Ishikawa (cell line): ENCODE results near the gene RASSF5.

Source experiments
- EP300 ChIP-seq: IDR thresholded peaks from 2 replicates; pipeline ENCODE4 v1.6.1; 2012; ENCODE audit warnings: borderline replicate concordance
- TCF12 ChIP-seq: IDR thresholded peaks from 2 replicates; pipeline ENCODE4 v1.6.1; 2012; ENCODE audit warnings: low read depth
- YY1 ChIP-seq: IDR thresholded peaks from 2 replicates; pipeline ENCODE4 v1.6.1; 2012; ENCODE audit warnings: low read depth
- ZBTB7A ChIP-seq: IDR thresholded peaks from 2 replicates; pipeline ENCODE4 v1.6.1; 2012; ENCODE audit warnings: low read depth
- TF ChIP-seq, protein P1 (sequence below): IDR thresholded peaks from 2 replicates; pipeline ENCODE4 v1.6.1; 2012
- TF ChIP-seq, protein P2 (sequence below): IDR thresholded peaks from 2 replicates; pipeline ENCODE4 v1.6.1; 2012; ENCODE audit warnings: low read depth, mild to moderate bottlenecking

DNA sequence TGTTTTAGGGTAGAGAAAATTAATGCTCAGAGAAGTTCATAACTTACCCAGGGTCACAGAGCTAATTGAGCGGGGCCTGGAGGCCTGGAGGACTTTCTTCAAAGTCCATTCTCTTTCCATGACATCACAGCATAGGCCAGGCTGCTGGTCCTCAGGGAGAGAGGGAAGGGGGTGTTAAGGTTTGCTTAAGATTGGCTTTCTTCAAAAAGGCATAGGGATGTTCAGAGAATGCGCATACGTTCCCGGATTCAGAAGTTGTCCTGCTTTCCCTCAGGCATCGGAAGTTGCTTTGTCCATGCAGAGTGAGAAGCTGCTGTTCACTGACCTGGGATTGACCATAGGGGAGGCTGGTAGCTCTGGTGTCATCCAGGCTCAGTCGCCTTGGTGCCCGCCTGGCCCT, 25.0 kb downstream of the RASSF5 start:
- TF ChIP-seq, protein P1, sequence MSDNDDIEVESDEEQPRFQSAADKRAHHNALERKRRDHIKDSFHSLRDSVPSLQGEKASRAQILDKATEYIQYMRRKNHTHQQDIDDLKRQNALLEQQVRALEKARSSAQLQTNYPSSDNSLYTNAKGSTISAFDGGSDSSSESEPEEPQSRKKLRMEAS = no peak
- TF ChIP-seq TCF12 (no peak), YY1 (no peak), EP300 (no peak), ZBTB7A (no peak)
- TF ChIP-seq, protein P2, sequence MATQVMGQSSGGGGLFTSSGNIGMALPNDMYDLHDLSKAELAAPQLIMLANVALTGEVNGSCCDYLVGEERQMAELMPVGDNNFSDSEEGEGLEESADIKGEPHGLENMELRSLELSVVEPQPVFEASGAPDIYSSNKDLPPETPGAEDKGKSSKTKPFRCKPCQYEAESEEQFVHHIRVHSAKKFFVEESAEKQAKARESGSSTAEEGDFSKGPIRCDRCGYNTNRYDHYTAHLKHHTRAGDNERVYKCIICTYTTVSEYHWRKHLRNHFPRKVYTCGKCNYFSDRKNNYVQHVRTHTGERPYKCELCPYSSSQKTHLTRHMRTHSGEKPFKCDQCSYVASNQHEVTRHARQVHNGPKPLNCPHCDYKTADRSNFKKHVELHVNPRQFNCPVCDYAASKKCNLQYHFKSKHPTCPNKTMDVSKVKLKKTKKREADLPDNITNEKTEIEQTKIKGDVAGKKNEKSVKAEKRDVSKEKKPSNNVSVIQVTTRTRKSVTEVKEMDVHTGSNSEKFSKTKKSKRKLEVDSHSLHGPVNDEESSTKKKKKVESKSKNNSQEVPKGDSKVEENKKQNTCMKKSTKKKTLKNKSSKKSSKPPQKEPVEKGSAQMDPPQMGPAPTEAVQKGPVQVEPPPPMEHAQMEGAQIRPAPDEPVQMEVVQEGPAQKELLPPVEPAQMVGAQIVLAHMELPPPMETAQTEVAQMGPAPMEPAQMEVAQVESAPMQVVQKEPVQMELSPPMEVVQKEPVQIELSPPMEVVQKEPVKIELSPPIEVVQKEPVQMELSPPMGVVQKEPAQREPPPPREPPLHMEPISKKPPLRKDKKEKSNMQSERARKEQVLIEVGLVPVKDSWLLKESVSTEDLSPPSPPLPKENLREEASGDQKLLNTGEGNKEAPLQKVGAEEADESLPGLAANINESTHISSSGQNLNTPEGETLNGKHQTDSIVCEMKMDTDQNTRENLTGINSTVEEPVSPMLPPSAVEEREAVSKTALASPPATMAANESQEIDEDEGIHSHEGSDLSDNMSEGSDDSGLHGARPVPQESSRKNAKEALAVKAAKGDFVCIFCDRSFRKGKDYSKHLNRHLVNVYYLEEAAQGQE = no peak
